ENCODE results near the gene SELL. TPM values are rescaled to one million over a fixed set of nuclear protein-coding genes. Genes with fewer than 3 reads are reported as not detected.
"Not testable (repeated sequence)": the region's sequence is repeated elsewhere in the genome, so short reads cannot be mapped to it uniquely, and the experiment has no call there.

The SELL gene
- total and polyA plus RNA-seq, 2 experiments from 2014 or later, result 1.1 to 1.5 TPM

DNA sequence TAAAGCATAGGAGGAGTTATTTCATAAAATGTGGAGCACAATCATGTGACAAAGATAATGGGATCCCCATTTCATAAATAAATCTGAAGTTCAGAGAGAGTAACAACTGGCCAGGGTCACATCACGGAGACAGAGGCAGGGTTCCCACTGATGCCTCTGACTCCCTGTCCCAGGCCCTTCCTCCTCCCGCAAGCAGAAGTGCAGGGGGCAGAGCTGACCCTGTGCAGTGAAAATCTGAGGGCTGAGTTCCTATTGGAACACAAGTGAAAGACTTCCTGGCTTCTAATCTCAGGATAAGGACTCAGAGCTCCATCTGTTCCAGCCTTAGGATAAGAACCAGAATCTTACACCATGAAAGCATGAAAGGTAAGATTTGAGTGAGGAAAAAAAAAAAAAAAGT lies 22.0 kb downstream of the SELL start:
- no peaks in the 10 kb centered on the region for H3K4me1 ChIP-seq (ENCODE audit: insufficient read depth)
- no peak overlapping the region for H2AFZ ChIP-seq
- 77% methylated on average over 2 of the region's 2 CpGs for WGBS (ENCODE audit: low lambda C conversion rate, missing lambda C conversion rate)
- H3K4me2 ChIP-seq, result no peak overlapping the region
- H3K36me3 ChIP-seq (replicated peaks; ENCODE audit: insufficient read depth, low read depth), result no peaks in the 10 kb centered on the region
- no peaks in the 10 kb centered on the region for H3K79me2 ChIP-seq
- H3K4me3 ChIP-seq, result no peak overlapping the region
- no peak overlapping the region for H3K27ac ChIP-seq
- H3K9me2 ChIP-seq (replicated peaks; ENCODE audit: insufficient read depth), result no peaks in the 10 kb centered on the region
- H4K20me1 ChIP-seq (ENCODE audit: insufficient read depth, poor library complexity, severe bottlenecking), result no peaks in the 10 kb centered on the region
- TF ChIP-seq EZH2phosphoT487 (IDR thresholded peaks at IDR 0.05; ENCODE audit: low read depth, severe bottlenecking, unreplicated experiment) (no peak), EZH2 (IDR thresholded peaks at IDR 0.05; ENCODE audit: borderline replicate concordance) (no peak)
- TF ChIP-seq, protein P1, sequence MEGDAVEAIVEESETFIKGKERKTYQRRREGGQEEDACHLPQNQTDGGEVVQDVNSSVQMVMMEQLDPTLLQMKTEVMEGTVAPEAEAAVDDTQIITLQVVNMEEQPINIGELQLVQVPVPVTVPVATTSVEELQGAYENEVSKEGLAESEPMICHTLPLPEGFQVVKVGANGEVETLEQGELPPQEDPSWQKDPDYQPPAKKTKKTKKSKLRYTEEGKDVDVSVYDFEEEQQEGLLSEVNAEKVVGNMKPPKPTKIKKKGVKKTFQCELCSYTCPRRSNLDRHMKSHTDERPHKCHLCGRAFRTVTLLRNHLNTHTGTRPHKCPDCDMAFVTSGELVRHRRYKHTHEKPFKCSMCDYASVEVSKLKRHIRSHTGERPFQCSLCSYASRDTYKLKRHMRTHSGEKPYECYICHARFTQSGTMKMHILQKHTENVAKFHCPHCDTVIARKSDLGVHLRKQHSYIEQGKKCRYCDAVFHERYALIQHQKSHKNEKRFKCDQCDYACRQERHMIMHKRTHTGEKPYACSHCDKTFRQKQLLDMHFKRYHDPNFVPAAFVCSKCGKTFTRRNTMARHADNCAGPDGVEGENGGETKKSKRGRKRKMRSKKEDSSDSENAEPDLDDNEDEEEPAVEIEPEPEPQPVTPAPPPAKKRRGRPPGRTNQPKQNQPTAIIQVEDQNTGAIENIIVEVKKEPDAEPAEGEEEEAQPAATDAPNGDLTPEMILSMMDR (IDR thresholded peaks at IDR 0.05; ENCODE audit: poor library complexity), result no peak
- H3K9me3 ChIP-seq (ENCODE audit: low read depth), result no peaks in the 10 kb centered on the region
- H3K27me3 ChIP-seq, result no peaks in the 10 kb centered on the region
- DNase-seq (ENCODE audit: low spot score), result no peak

DNA sequence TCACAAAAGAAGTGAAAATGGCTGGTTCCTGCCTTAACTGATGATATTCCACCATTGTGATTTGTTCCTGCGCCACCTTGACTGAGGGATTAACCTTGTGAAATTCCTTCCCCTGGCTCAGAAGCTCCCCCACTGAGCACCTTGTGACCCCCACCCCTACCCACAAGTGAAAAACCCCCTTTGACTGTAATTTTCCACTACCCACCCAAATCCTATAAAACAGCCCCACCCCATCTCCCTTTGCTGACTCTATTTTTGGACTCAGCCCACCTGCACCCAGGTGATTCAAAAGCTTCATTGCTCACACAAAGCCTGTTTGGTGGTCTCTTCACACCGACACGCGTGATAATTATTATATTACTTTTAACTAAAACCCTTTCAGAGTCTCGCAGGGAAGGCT lies 23.0 kb downstream of the SELL start:
- H3K4me2 ChIP-seq; H3K27me3 ChIP-seq; H3K4me1 ChIP-seq (ENCODE audit: insufficient read depth); H2AFZ ChIP-seq; H3K79me2 ChIP-seq; H3K9me2 ChIP-seq (replicated peaks; ENCODE audit: insufficient read depth); H3K36me3 ChIP-seq (replicated peaks; ENCODE audit: insufficient read depth, low read depth); H3K9me3 ChIP-seq (ENCODE audit: low read depth); H4K20me1 ChIP-seq (ENCODE audit: insufficient read depth, poor library complexity, severe bottlenecking); H3K27ac ChIP-seq; DNase-seq (ENCODE audit: low spot score); H3K4me3 ChIP-seq: not testable (repeated sequence)
- WGBS (ENCODE audit: low lambda C conversion rate, missing lambda C conversion rate), result 96% methylated on average over 5 of the region's 5 CpGs

DNA sequence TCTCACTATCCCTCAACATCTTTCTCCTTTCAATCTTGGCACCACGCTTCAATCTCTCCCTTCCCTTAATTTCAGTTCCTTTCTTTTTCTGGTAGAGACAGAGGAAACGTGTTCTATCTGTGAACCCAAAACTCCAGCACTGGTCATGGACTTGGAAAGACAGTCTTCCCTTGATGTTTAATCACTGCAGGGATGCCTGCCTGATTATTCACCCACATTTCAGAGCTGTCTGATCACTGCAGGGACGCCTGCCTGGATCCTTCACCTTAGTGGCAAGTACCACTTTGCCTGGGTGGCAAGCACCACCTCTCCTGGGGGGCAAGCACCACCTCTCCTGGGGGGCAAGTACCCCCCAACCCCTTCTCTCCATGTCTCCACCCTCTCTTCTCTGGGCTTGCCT lies 27.8 kb downstream of the SELL start:
- Histone ChIP-seq H4K20me1 (ENCODE audit: insufficient read depth, poor library complexity, severe bottlenecking) (no peaks in the 10 kb centered on the region), H3K27me3 (no peaks in the 10 kb centered on the region), H3K27ac (no peak overlapping the region), H3K4me1 (ENCODE audit: insufficient read depth) (no peaks in the 10 kb centered on the region), H3K9me2 (replicated peaks; ENCODE audit: insufficient read depth) (no peaks in the 10 kb centered on the region), H3K4me3 (no peak overlapping the region), H2AFZ (no peak overlapping the region), H3K9me3 (ENCODE audit: low read depth) (no peaks in the 10 kb centered on the region), H3K4me2 (no peak overlapping the region), H3K79me2 (no peaks in the 10 kb centered on the region), H3K36me3 (replicated peaks; ENCODE audit: insufficient read depth, low read depth) (no peaks in the 10 kb centered on the region)
- TF ChIP-seq EZH2phosphoT487 (IDR thresholded peaks at IDR 0.05; ENCODE audit: low read depth, severe bottlenecking, unreplicated experiment) (no peak), EZH2 (IDR thresholded peaks at IDR 0.05; ENCODE audit: borderline replicate concordance) (no peak)
- TF ChIP-seq, protein P1 (IDR thresholded peaks at IDR 0.05; ENCODE audit: poor library complexity), result no peak
- 91% methylated on average over 3 of the region's 3 CpGs for whole genome bisulfite sequencing (ENCODE audit: low lambda C conversion rate, missing lambda C conversion rate)
- DNase-seq (ENCODE audit: low spot score), result no peak

DNA sequence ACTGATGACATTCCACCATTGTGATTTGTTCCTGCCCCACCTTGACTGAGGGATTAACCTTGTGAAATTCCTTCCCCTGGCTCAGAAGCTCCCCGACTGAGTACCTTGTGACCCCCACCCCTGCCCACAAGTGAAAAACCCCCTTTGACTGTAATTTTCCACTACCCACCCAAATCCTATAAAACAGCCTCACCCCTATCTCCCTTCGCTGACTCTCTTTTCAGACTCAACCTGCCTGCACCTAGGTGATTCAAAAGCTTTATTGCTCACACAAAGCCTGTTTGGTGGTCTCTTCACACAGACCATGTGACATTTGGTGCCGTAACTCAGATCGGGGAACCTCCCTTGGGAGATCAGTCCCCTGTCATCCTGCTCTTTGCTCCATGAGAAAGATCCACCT lies 28.3 kb downstream of the SELL start:
- H3K9me2 ChIP-seq (replicated peaks; ENCODE audit: insufficient read depth); H3K4me1 ChIP-seq (ENCODE audit: insufficient read depth): not testable (repeated sequence)
- WGBS (ENCODE audit: low lambda C conversion rate, missing lambda C conversion rate), result 75% methylated on average over 4 of the region's 4 CpGs

DNA sequence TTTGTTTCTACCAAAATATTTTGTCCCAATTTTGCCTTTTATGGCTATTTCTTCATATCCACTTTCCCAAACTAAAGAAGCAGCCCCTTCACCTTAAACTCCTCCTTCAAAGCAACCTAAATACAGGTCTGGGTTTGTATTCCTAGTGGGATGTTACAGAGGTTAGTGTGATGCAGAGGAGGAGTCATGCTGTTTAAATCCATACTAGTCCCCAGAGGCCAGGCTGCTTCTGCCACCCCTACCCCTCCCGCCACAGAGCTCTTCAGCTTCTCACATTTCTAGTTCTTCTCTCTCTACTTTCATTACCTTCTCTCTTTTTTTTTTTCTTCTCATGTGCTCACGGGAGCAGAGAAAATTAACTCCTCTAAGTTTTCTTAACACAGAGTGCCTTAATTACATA lies 29.3 kb downstream of the SELL start:
- H3K27me3 ChIP-seq, result no peaks in the 10 kb centered on the region
- H3K4me3 ChIP-seq, result no peak overlapping the region
- no peak overlapping the region for H3K27ac ChIP-seq
- H3K9me2 ChIP-seq (replicated peaks; ENCODE audit: insufficient read depth), result no peaks in the 10 kb centered on the region
- DNase-seq (ENCODE audit: low spot score), result no peak
- no peaks in the 10 kb centered on the region for H3K79me2 ChIP-seq
- no peaks in the 10 kb centered on the region for H3K4me1 ChIP-seq (ENCODE audit: insufficient read depth)
- H3K9me3 ChIP-seq (ENCODE audit: low read depth), result no peaks in the 10 kb centered on the region
- H4K20me1 ChIP-seq (ENCODE audit: insufficient read depth, poor library complexity, severe bottlenecking), result no peaks in the 10 kb centered on the region
- no peaks in the 10 kb centered on the region for H3K36me3 ChIP-seq (replicated peaks; ENCODE audit: insufficient read depth, low read depth)
- H2AFZ ChIP-seq, result no peak overlapping the region
- no peak for TF ChIP-seq EZH2phosphoT487 (IDR thresholded peaks at IDR 0.05; ENCODE audit: low read depth, severe bottlenecking, unreplicated experiment)
- TF ChIP-seq, protein P1 (IDR thresholded peaks at IDR 0.05; ENCODE audit: poor library complexity), result no peak
- TF ChIP-seq EZH2 (IDR thresholded peaks at IDR 0.05; ENCODE audit: borderline replicate concordance), result no peak
- WGBS (ENCODE audit: low lambda C conversion rate, missing lambda C conversion rate), result 46% methylated on average over 2 of the region's 2 CpGs
- H3K4me2 ChIP-seq, result no peak overlapping the region

More for the DNA sequence above, 28.3 kb downstream of the SELL start:
- not testable (repeated sequence) for H2AFZ ChIP-seq; H3K79me2 ChIP-seq; H3K4me3 ChIP-seq; H3K9me3 ChIP-seq (ENCODE audit: low read depth); H3K27me3 ChIP-seq; DNase-seq (ENCODE audit: low spot score); H3K27ac ChIP-seq; H3K36me3 ChIP-seq (replicated peaks; ENCODE audit: insufficient read depth, low read depth); H3K4me2 ChIP-seq; H4K20me1 ChIP-seq (ENCODE audit: insufficient read depth, poor library complexity, severe bottlenecking)
